Jurkat, Clone E6-1 (cell line): ENCODE measurements around the gene SMARCA4.
"Not testable (repeated sequence)": the region's sequence is repeated elsewhere in the genome, so short reads cannot be mapped to it uniquely, and the experiment has no call there.

Experiments
- DNase-seq: peaks from one replicate; pipeline ENCODE4 v3.0.0-alpha.2; 2011; ENCODE audit warnings: low read depth, low spot score
- H3K4me3 ChIP-seq: 2 replicates; pipeline ENCODE4 v1.5.1; 2011; ENCODE audit warnings: mild to moderate bottlenecking, low read length, control low read depth, moderate library complexity

SMARCA4 gene

DNA sequence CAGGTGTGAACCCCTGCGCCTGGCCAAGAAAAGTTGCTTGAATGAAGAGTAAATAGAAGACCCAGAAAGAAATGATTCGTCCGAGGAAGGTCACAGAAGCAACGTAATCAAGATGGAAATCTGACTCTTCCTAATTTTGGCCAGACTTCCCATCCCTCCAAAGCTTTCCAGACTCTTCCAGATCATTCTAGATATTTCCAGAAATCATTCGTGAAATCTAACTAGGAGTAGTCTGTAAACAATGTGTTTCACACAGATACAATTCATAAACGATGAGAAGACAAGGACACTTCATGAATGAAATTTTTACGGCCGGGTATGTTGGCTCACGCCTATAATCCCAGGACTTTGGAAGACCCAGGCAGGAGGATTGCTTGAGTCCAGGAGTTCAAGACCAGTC is 119.2 kb downstream of the SMARCA4 start:
- DNase-seq, result no peak

DNA sequence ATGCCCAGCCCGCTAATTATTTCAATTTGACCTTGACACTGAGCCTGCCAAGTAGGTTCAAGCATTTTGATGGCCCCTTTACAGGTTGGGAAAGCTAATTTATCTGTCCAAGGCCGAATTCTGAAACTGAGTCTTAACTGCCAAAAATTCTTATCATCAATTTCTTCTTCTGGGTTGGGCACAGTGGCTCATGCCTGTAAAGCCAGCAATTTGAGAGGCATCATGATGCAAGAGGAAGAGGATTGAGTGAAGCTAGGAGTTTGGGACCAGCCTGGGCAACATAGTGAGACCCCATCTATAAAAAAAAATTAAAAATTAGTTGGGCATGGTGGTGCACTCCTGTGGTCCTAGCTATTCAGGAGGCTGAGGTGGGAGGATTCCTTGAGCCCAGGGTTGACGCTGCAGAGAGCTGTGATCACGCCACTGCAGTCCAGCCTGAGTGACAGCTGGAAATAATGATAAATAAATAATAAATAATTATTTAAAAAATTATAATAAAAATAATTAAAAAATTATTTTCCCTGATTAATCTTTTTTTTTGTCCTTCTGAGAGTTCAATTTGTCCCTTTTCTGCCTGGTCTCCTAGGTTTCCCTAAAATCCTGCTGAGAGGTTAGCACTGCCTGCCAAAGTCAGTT is 127.2 kb downstream of the SMARCA4 start:
- no peak overlapping the region for H3K4me3 ChIP-seq
- no peak for DNase-seq

More for the DNA sequence above, 119.2 kb downstream of the SMARCA4 start:
- H3K4me3 ChIP-seq, result no peak overlapping the region

DNA sequence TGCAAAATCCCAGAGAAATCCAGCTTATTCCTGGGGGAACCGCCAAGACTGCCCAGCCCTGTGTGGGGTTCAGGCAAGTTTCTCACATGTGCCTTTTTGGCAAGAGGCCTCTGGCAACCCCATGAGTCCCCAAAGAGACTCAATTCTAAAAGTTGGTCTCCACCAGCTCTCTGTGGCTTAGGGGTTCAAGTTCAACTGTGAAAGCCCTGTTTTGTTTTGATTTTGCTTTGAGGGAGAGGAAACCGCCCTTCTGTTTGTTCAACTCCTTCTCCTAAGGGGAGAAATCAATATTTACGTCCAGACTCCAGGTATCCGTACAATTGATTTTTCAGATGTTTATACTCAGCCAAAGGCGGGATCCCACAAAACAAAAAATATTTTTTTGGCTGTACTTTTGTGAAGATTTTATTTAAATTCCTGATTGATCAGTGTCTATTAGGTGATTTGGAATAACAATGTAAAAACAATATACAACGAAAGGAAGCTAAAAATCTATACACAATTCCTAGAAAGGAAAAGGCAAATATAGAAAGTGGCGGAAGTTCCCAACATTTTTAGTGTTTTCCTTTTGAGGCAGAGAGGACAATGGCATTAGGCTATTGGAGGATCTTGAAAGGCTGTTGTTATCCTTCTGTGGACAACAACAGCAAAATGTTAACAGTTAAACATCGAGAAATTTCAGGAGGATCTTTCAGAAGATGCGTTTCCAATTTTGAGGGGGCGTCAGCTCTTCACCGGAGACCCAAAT is 127.8 kb downstream of the SMARCA4 start:
- no peak for DNase-seq

DNA sequence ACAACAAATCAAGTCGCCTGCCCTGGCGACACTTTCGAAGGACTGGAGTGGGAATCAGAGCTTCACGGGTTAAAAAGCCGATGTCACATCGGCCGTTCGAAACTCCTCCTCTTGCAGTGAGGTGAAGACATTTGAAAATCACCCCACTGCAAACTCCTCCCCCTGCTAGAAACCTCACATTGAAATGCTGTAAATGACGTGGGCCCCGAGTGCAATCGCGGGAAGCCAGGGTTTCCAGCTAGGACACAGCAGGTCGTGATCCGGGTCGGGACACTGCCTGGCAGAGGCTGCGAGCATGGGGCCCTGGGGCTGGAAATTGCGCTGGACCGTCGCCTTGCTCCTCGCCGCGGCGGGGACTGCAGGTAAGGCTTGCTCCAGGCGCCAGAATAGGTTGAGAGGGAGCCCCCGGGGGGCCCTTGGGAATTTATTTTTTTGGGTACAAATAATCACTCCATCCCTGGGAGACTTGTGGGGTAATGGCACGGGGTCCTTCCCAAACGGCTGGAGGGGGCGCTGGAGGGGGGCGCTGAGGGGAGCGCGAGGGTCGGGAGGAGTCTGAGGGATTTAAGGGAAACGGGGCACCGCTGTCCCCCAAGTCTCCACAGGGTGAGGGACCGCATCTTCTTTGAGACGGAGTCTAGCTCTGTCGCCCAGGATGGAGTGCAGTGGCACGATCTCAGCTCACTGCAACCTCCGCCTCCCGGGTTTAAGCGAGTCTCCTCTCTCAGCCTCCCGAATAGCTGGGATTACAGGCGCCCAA is 128.6 kb downstream of the SMARCA4 start, which contains the start of gene LDLR:
TSS of gene LDLR (plus strand) at position 210 of the 760 bp plus-strand sequence. CDS start at position 296, 86 bp downstream.
- H3K4me3 ChIP-seq, result peak within 1 kb of the TSS; percentile 87
- peak; percentile 97 for DNase-seq

More for the DNA sequence above, 127.8 kb downstream of the SMARCA4 start:
- peak overlapping the region; percentile 87 for H3K4me3 ChIP-seq

DNA sequence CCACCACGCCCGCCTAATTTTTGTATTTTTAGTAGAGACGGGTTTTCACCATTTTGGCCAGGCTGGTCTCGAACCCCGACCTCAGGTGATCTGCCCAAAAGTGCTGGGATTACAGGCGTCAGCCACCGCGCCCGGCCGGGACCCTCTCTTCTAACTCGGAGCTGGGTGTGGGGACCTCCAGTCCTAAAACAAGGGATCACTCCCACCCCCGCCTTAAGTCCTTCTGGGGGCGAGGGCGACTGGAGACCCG is 129.1 kb downstream of the SMARCA4 start:
- peak overlapping the region; percentile 87 for H3K4me3 ChIP-seq
- not testable (repeated sequence) for DNase-seq

DNA sequence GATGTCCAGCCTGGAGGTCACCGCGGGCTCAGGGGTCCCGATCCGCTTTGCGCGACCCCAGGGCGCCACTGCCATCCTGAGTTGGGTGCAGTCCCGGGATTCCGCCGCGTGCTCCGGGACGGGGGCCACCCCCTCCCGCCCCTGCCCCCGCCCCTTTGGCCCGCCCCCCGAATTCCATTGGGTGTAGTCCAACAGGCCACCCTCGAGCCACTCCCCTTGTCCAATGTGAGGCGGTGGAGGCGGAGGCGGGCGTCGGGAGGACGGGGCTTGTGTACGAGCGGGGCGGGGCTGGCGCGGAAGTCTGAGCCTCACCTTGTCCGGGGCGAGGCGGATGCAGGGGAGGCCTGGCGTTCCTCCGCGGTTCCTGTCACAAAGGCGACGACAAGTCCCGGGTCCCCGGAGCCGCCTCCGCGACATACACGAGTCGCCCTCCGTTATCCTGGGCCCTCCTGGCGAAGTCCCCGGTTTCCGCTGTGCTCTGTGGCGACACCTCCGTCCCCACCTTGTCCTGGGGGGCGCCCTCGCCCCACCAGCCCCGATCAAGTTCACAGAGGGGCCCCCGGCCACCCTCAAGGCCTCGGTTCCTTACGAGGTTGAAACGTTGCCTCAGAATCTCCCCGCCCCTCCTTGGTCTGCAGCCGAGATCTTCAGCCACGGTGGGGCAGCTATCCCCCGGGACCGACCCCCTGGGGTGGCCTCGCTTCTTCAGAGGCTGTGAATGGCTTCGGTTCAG is 129.6 kb downstream of the SMARCA4 start:
- peak; percentile 94 for DNase-seq
- H3K4me3 ChIP-seq, result peak overlapping the region; percentile 87

DNA sequence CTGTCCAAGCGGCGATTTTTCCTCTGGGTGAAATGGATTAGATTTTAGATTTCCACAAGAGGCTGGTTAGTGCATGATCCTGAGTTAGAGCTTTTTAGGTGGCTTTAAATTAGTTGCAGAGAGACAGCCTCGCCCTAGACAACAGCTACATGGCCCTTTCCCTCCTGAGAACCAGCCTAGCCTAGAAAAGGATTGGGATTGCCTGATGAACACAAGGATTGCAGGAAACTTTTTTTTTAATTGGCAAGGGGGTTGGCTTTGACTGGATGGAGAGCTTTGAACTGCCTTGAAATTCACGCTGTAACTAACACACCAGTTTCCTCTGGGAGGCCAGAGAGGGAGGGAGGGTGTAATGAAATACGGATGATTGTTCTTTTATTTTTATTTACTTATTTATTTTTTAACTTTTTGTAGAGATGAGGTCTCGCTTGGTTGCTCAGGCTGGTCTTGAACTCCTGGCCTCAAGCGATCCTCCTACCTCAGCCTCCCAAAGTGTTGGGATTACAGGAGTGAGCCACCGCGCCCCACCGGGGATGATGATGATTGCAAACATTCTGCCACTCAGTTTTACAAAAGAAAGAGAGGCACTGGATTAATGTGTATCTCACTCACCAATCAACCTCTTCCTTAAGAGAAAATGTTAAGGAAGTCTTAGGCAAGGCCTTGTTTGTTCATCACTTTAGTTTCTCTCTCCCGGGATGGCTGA is 130.3 kb downstream of the SMARCA4 start:
- no peak for DNase-seq
- H3K4me3 ChIP-seq, result peak overlapping the region; percentile 86

DNA sequence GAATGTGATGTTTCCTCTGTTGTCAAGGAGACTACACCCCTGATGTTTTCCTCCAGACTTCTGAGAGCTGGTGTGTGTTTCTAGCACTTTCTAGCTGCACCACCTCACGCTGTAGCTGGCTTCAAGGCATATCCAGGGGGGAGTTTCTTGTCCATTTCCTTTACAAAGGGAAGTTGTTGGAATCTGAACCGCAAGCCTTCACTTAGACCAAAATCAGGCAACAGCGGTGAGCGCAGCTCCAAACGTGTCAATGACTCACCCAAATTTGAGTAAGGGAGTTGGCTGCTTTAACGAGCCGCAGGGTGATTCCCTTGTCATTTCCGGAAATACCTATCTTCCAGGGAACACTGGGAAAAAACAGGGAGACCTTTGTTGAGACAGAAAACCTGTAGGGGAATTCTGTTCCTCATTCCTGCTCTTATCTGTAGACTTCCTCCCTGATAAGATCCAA is 130.9 kb downstream of the SMARCA4 start:
- peak overlapping the region; percentile 86 for H3K4me3 ChIP-seq

DNA sequence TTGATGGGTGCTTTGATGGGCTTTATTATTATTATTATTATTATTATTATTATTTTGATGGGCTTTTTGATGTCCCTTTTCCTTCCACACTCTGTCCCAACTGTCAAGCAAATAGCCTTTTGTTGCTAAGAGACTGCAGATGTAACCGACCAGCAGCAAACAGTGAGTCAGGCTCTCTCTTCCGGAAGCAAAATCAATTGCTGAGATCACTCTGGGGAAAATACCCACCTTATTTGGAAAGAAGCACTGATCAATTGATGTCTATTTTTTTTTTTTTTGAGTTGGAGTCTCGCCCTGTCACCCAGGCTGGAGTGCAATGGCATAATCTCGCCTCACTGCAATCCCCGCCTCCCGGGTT is 131.3 kb downstream of the SMARCA4 start:
- no peak for DNase-seq
- H3K4me3 ChIP-seq, result no peak overlapping the region

More for the DNA sequence above, 130.9 kb downstream of the SMARCA4 start:
- no peak for DNase-seq

DNA sequence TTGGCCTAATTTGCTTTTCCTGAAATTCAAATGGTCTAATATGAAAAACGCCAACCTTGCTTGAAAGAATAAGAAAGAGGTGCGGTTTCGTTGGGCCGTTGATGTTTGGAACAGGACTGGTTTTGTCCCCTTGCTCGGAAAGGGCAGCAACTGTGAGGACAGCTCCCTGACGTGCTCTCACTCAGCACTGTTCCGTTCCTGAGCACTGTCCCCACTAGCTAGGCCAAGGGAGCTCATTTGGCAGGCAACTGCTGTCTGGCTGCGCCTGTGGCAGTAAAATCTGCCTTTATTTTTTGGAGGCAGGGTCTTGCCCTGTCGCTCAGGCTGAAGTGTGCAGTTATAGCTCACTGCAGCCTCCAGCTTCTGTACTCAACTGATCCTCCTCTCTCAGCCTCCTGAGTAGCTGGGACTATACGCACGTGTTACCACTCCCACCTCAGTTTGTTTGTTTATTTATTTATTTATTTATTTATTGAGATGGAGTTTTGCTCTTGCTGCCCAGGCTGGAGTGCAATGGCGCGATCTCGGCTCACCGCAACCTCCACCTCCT is 132.9 kb downstream of the SMARCA4 start:
- no peak for DNase-seq
- H3K4me3 ChIP-seq, result no peak overlapping the region

DNA sequence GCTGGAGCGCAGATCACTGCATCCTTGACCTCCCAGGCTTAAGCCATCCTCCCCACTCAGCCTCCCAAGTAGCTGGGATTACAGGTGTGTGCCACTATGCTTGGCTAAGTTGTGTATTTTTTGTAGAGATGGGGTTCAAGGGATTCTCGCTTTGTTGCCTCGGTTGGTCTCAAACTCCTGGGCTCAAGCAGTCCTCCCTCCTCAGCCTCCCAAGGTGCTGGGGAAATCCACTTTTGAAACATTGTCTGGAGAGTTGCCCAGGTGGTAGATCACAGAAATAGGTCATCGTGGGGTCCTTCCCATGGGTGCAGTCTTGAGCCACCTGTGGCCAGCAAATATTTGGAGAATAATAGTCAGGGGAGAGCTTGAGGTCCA is 133.7 kb downstream of the SMARCA4 start:
- no peak overlapping the region for H3K4me3 ChIP-seq
- no peak for DNase-seq

DNA sequence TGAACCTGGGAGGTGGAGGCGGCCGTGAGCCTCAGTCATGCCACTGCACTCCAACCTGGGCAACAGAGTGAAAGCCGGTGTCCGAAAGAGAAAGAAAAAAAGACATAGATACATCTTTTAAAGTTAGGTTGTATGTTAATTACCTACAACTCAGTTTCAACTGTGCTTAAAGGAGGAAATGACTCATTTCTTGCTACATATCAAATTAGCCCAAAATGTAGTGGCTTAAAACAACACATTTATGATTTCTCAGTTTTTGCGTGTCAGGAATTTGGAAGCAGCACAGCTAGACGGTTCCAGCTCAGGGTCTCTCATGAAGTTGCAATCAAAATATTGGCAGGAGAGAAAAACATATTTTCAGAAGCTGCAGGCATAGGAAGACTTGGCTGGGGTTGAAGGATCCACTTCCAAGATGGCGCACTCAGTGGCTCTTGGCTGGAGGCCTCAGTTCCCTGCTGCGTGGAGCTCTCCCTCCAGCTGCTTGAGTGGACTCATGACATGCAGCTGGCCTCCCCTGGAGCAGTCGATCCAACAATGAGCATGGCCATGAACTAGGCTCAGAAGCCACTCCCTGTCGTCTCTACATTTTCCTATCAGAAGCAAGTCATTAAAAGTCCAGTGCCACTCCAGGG is 135.5 kb downstream of the SMARCA4 start:
- no peak for DNase-seq
- no peak overlapping the region for H3K4me3 ChIP-seq

DNA sequence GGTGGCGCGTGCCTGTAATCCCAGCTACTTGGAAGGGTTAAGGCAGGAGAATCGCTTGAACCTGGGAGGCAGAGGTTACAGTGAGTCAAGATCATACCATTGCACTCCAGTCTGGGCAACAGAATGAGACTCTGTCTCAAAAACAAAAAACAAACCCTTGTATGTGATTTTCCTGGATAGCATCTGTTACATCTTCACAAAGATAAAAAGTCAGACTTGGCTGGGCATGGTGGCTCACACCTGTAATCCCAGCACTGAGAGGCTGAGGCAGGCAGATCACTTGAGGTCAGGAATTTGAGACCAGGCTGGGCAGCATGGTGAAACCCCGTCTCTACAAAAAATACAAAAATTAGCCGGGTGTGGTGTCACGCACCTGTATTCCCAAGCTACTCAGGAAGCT is 136.5 kb downstream of the SMARCA4 start:
- not testable (repeated sequence) for H3K4me3 ChIP-seq, DNase-seq

DNA sequence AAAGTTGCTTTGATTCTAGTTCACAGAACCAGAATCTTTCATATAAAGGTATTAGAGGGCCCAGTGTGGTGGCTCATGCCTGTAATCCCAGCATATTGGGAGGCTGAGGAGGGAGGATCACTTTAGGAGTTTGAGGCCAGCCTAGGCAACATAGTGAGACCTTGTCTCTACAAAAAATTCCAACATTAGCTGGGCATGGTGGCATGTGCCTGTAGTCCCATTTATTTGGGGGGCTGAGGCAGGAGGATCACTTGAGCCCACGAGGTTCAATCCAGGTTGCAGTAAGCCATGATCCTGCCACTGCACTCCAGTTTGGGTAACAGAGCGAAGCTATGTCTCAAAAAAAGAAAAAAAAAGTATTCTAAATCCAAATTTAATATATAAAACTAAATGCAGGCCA is 137.5 kb downstream of the SMARCA4 start:
- no peak overlapping the region for H3K4me3 ChIP-seq
- DNase-seq, result no peak

DNA sequence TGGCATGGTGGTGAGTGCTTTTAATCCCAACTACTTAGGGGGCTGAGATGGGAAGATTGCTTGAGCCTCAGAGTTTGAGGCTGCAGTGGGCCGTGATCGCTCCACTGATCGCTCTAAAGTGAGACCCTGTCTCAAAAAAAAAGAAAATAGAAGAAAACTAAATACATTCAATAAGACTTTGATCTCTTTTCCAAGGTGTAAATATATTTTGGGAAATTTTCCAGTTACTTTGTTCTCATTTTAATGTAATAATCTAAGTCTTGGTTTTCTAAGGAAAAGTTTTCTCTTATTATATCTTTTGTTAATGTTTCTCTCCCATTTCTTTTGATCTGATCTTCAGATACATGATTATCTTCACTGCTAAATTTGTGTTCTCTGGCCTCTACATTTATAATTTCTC is 138.0 kb downstream of the SMARCA4 start:
- DNase-seq, result no peak
- H3K4me3 ChIP-seq, result no peak overlapping the region

DNA sequence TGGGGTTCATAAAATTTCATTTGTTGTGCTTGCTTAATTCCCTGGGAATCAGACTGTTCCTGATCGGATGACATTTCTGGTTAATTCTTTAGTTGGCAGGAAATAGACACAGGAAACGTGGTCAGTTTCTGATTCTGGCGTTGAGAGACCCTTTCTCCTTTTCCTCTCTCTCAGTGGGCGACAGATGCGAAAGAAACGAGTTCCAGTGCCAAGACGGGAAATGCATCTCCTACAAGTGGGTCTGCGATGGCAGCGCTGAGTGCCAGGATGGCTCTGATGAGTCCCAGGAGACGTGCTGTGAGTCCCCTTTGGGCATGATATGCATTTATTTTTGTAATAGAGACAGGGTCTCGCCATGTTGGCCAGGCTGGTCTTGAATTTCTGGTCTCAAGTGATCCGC is 139.2 kb downstream of the SMARCA4 start:
- no peak overlapping the region for H3K4me3 ChIP-seq
- no peak for DNase-seq

DNA sequence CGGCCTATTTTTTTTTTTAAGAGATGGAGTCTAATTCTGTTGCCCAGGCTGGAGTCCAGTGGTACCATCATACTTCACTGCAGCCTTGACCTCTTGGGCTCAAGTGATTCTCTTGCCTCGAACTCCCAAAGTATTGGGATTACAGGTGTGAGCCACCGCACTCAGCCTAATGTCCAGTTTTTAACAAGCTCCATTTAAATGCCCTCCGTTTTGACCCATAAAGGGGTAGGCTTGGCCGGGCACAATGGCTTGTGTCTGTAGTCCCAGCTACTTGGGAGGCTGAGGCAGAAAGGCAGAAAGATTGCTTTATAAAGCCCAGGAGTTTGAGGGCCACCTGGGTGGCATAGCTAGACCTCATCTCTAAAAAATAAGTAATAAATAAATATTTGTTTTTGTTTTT is 140.2 kb downstream of the SMARCA4 start:
- H3K4me3 ChIP-seq, result no peak overlapping the region
- no peak for DNase-seq

DNA sequence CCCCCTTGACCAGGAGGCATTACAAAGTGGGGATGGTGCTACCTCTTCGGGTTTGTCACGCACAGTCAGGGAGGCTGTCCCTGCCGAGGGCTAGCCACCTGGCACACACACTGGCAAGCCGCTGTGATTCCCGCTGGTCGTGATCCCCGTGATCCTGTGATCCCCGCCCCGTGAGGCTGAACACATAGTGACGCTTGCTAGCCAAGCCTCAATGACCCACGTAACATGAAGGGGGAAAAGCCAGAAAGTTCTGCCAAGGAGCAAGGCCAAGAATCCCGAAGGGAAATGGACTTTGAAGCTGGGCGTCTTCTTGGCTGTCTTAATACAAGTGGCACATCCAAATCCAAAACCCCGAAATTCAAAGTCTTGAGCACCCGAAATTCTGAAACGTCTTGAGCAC is 142.1 kb downstream of the SMARCA4 start:
- DNase-seq, result no peak
- no peak overlapping the region for H3K4me3 ChIP-seq
